ENCODE measurements around the gene SEH1L.

DNA sequence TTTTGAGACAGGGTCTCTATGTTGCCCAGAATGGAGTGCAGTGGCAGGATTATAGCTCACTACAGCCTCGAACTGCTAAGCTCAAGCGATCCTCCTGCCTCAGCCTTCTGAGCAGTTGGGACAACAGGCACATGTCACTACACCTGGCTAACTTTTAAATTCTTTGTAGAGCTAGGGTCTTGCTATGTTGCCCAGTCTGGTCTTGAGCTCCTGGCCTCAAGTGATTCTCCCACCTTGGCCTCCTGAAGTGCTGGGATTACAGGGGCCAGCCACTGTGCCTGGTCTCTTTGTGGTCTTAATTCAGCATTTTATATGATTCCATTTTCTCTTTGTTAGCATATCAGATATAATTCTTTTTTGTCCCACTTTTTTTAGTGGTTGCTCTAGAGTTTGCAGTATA is 77.4 kb downstream of the SEH1L start:
- TF ChIP-seq, protein P1, sequence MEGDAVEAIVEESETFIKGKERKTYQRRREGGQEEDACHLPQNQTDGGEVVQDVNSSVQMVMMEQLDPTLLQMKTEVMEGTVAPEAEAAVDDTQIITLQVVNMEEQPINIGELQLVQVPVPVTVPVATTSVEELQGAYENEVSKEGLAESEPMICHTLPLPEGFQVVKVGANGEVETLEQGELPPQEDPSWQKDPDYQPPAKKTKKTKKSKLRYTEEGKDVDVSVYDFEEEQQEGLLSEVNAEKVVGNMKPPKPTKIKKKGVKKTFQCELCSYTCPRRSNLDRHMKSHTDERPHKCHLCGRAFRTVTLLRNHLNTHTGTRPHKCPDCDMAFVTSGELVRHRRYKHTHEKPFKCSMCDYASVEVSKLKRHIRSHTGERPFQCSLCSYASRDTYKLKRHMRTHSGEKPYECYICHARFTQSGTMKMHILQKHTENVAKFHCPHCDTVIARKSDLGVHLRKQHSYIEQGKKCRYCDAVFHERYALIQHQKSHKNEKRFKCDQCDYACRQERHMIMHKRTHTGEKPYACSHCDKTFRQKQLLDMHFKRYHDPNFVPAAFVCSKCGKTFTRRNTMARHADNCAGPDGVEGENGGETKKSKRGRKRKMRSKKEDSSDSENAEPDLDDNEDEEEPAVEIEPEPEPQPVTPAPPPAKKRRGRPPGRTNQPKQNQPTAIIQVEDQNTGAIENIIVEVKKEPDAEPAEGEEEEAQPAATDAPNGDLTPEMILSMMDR (IDR thresholded peaks at IDR 0.05), result no peak
- no peak for TF ChIP-seq POLR2A (IDR thresholded peaks at IDR 0.05)
- TF ChIP-seq EP300 (IDR thresholded peaks at IDR 0.05), result no peak

All from tibial nerve (tissue), 4 donors.